Activated CD8-positive, alpha-beta T cell treated with anti-CD3 and anti-CD28 coated beads, Interleukin-2, amount 10 ng/mL, durations not matched to agents 7 days and 5 days (primary cell): ENCODE measurements around the gene PLPP1. TPM values are rescaled to one million over a fixed set of nuclear protein-coding genes. Genes with fewer than 3 reads are reported as not detected.

Experiments used
- ATAC-seq: fragments of 150-1000 bp; cut with Tn5 transposase; one replicate; pipeline ENCODE4 v1.10.0; 2021; ENCODE audit warnings: moderate library complexity
- CTCF ChIA-PET: fragments of 350-600 bp; sonication (Branson Sonifier 250); formaldehyde crosslinking; loops from one replicate; lab custom pipeline; 2021; ENCODE audit warnings: antibody characterized with exemption; lab: Charles Lee
- POLR2A ChIA-PET: fragments of 350-600 bp; sonication (Branson Sonifier 250); formaldehyde crosslinking; loops from one replicate; lab custom pipeline; 2021; ENCODE audit warnings: antibody characterized with exemption; lab: Charles Lee
- DNase-seq: peaks from one replicate; pipeline ENCODE4 v3.0.0-alpha.2; 2020
- H3K27ac Mint-ChIP-seq: one replicate; pipeline ENCODE4 v1.8.0; 2021; ENCODE audit warnings: mild to moderate bottlenecking, mixed read lengths
- H3K27me3 Mint-ChIP-seq: one replicate; pipeline ENCODE4 v1.8.0; 2021; ENCODE audit warnings: low read depth, mixed read lengths
- H3K36me3 Mint-ChIP-seq: one replicate; pipeline ENCODE4 v1.8.0; 2021; ENCODE audit warnings: low read depth, mixed read lengths
- H3K4me1 Mint-ChIP-seq: one replicate; pipeline ENCODE4 v1.8.0; 2021; ENCODE audit warnings: low read depth, mixed read lengths
- H3K4me3 Mint-ChIP-seq: one replicate; pipeline ENCODE4 v1.8.0; 2021; ENCODE audit warnings: mild to moderate bottlenecking, mixed read lengths
- H3K9me3 Mint-ChIP-seq: one replicate; pipeline ENCODE4 v1.8.0; 2022; ENCODE audit warnings: mixed read lengths; ENCODE audit not compliant: insufficient read depth
- total RNA-seq, 2 experiments: library from RNA; stranded (reverse); gene quantifications; one replicate each; pipeline ENCODE4 v1.2.3, GENCODE V29; 2021

PLPP1 gene
- total RNA-seq, 2 experiments from 2014 or later = 27.0 to 27.2 TPM

GRCh38 chr5:55441954-55442353 lies 92.8 kb downstream of the PLPP1 start:
- ATAC-seq = no peak
- POLR2A ChIA-PET = no interaction called here
- Mint-ChIP-seq H3K27ac (no peak overlapping the region), H3K36me3 (peaks cover 34% of the 10 kb centered on the region), H3K4me1 (peaks cover 3% of the 10 kb centered on the region), H3K4me3 (no peak overlapping the region), H3K27me3 (no peaks in the 10 kb centered on the region), H3K9me3 (no peaks in the 10 kb centered on the region)
- CTCF ChIA-PET = interaction anchor here (1.6 to 1.7 kb wide), 2 partner anchors 13 to 250 kb away, joined by 4 to 5 read pairs; no protein-coding TSS in a partner anchor
- no peak for DNase-seq

GRCh38 chr5:55441107-55441771 lies 93.5 kb downstream of the PLPP1 start:
- no peak for ATAC-seq
- ChIA-PET CTCF (interaction anchor here (1.6 to 2.0 kb wide), 3 partner anchors 12 to 251 kb away, joined by 4 to 6 read pairs (median 5); no protein-coding TSS in a partner anchor), POLR2A (no interaction called here)
- DNase-seq = no peak
- peak overlapping the region; percentile 9 for H3K27ac Mint-ChIP-seq
- H3K4me1 Mint-ChIP-seq = peaks cover 3% of the 10 kb centered on the region
- no peak overlapping the region for H3K4me3 Mint-ChIP-seq
- no peaks in the 10 kb centered on the region for H3K27me3 Mint-ChIP-seq
- peaks cover 40% of the 10 kb centered on the region for H3K36me3 Mint-ChIP-seq
- peaks cover 3% of the 10 kb centered on the region for H3K9me3 Mint-ChIP-seq

- no peak for ATAC-seq
- ChIA-PET CTCF (interaction anchor here (1.6 to 2.0 kb wide), 3 partner anchors 11 to 252 kb away, joined by 4 to 6 read pairs (median 5); no protein-coding TSS in a partner anchor), POLR2A (no interaction called here)
- Mint-ChIP-seq H3K27me3 (no peaks in the 10 kb centered on the region), H3K36me3 (peaks cover 50% of the 10 kb centered on the region), H3K27ac (no peak overlapping the region), H3K4me1 (peaks cover 9% of the 10 kb centered on the region), H3K9me3 (peaks cover 12% of the 10 kb centered on the region), H3K4me3 (no peak overlapping the region)
- no peak for DNase-seq
Observed at GRCh38 chr5:55440188-55440646, 94.5 kb downstream of the PLPP1 start.

GRCh38 chr5:55438998-55439397 lies 95.8 kb downstream of the PLPP1 start:
- CTCF ChIA-PET = interaction anchor here (1.4 kb wide), 1 partner anchor 37 kb away, joined by 3 read pairs; no protein-coding TSS in a partner anchor
- peaks cover 60% of the 10 kb centered on the region for H3K36me3 Mint-ChIP-seq
- peaks cover 9% of the 10 kb centered on the region for H3K4me1 Mint-ChIP-seq
- no peak for ATAC-seq
- H3K27ac Mint-ChIP-seq = no peak overlapping the region
- no peak for DNase-seq
- peaks cover 12% of the 10 kb centered on the region for H3K9me3 Mint-ChIP-seq
- H3K27me3 Mint-ChIP-seq = no peaks in the 10 kb centered on the region
- POLR2A ChIA-PET = interaction anchor here (0.6 kb wide), 1 partner anchor 304 kb away, joined by 3 read pairs; no protein-coding TSS in a partner anchor
- no peak overlapping the region for H3K4me3 Mint-ChIP-seq

GRCh38 chr5:55437859-55438206 lies 96.9 kb downstream of the PLPP1 start:
- CTCF ChIA-PET = no interaction called here
- Mint-ChIP-seq H3K4me3 (no peak overlapping the region), H3K27ac (no peak overlapping the region), H3K4me1 (peaks cover 9% of the 10 kb centered on the region), H3K36me3 (peaks cover 62% of the 10 kb centered on the region), H3K9me3 (peaks cover 13% of the 10 kb centered on the region), H3K27me3 (no peaks in the 10 kb centered on the region)
- no peak for ATAC-seq
- DNase-seq = no peak
- POLR2A ChIA-PET = no interaction called here

- H3K4me1 Mint-ChIP-seq = peaks cover 9% of the 10 kb centered on the region
- ATAC-seq (no peak), DNase-seq (no peak)
- CTCF ChIA-PET = interaction anchor here (0.6 to 0.9 kb wide), 2 partner anchors 26 to 494 kb away, joined by 3 read pairs; no protein-coding TSS in a partner anchor
- peaks cover 65% of the 10 kb centered on the region for H3K36me3 Mint-ChIP-seq
- POLR2A ChIA-PET = interaction anchor here (0.7 kb wide), 1 partner anchor 235 kb away, joined by 3 read pairs; no protein-coding TSS in a partner anchor
- no peak overlapping the region for H3K27ac Mint-ChIP-seq
- H3K9me3 Mint-ChIP-seq = peaks cover 17% of the 10 kb centered on the region
- H3K4me3 Mint-ChIP-seq = no peak overlapping the region
- no peaks in the 10 kb centered on the region for H3K27me3 Mint-ChIP-seq
Observed at GRCh38 chr5:55437452-55437851, 97.3 kb downstream of the PLPP1 start.

- peaks cover 28% of the 10 kb centered on the region for H3K9me3 Mint-ChIP-seq
- ATAC-seq (no peak), DNase-seq (no peak)
- H3K4me3 Mint-ChIP-seq = no peak overlapping the region
- POLR2A ChIA-PET = no interaction called here
- peaks cover 5% of the 10 kb centered on the region for H3K4me1 Mint-ChIP-seq
- CTCF ChIA-PET = no interaction called here
- H3K36me3 Mint-ChIP-seq = peaks cover 81% of the 10 kb centered on the region
- no peaks in the 10 kb centered on the region for H3K27me3 Mint-ChIP-seq
- H3K27ac Mint-ChIP-seq = no peak overlapping the region
Observed at GRCh38 chr5:55432549-55432948, 102.2 kb downstream of the PLPP1 start.

GRCh38 chr5:55429613-55430253 lies 105.0 kb downstream of the PLPP1 start:
- CTCF ChIA-PET = interaction anchor here (1.2 kb wide), 1 partner anchor 11 kb away, joined by 4 read pairs; no protein-coding TSS in a partner anchor
- ATAC-seq = no peak
- H3K27ac Mint-ChIP-seq = no peak overlapping the region
- no peak overlapping the region for H3K4me3 Mint-ChIP-seq
- H3K27me3 Mint-ChIP-seq = no peaks in the 10 kb centered on the region
- H3K4me1 Mint-ChIP-seq = no peaks in the 10 kb centered on the region
- peaks cover 65% of the 10 kb centered on the region for H3K36me3 Mint-ChIP-seq
- POLR2A ChIA-PET = no interaction called here
- H3K9me3 Mint-ChIP-seq = peaks cover 16% of the 10 kb centered on the region
- no peak for DNase-seq

GRCh38 chr5:55429221-55429612 lies 105.5 kb downstream of the PLPP1 start:
- H3K9me3 Mint-ChIP-seq = peaks cover 16% of the 10 kb centered on the region
- no peak overlapping the region for H3K27ac Mint-ChIP-seq
- no peaks in the 10 kb centered on the region for H3K27me3 Mint-ChIP-seq
- H3K4me3 Mint-ChIP-seq = no peak overlapping the region
- no peak for ATAC-seq
- H3K4me1 Mint-ChIP-seq = no peaks in the 10 kb centered on the region
- ChIA-PET CTCF (interaction anchor here (1.2 kb wide), 1 partner anchor 12 kb away, joined by 4 read pairs; no protein-coding TSS in a partner anchor), POLR2A (no interaction called here)
- peaks cover 64% of the 10 kb centered on the region for H3K36me3 Mint-ChIP-seq
- DNase-seq = no peak

- no peak for ATAC-seq
- Mint-ChIP-seq H3K4me3 (no peak overlapping the region), H3K36me3 (peaks cover 73% of the 10 kb centered on the region), H3K27ac (no peak overlapping the region), H3K27me3 (no peaks in the 10 kb centered on the region), H3K4me1 (peaks cover 3% of the 10 kb centered on the region), H3K9me3 (peaks cover 14% of the 10 kb centered on the region)
- ChIA-PET POLR2A (no interaction called here), CTCF (interaction anchor here (1.0 kb wide), 1 partner anchor 138 kb away, joined by 3 read pairs; no protein-coding TSS in a partner anchor)
- no peak for DNase-seq
Observed at GRCh38 chr5:55427157-55427556, 107.6 kb downstream of the PLPP1 start.

GRCh38 chr5:55426455-55426854 lies 108.3 kb downstream of the PLPP1 start:
- H3K4me3 Mint-ChIP-seq = no peak overlapping the region
- no peak overlapping the region for H3K27ac Mint-ChIP-seq
- H3K4me1 Mint-ChIP-seq = peaks cover 7% of the 10 kb centered on the region
- POLR2A ChIA-PET = no interaction called here
- ATAC-seq (no peak), DNase-seq (no peak)
- no peaks in the 10 kb centered on the region for H3K27me3 Mint-ChIP-seq
- peaks cover 72% of the 10 kb centered on the region for H3K36me3 Mint-ChIP-seq
- CTCF ChIA-PET = interaction anchor here (1.8 to 2.2 kb wide), 2 partner anchors 14 to 265 kb away, joined by 6 to 7 read pairs; no protein-coding TSS in a partner anchor
- H3K9me3 Mint-ChIP-seq = peaks cover 10% of the 10 kb centered on the region
